ENCODE results near the gene KRT37.

The KRT37 gene

DNA sequence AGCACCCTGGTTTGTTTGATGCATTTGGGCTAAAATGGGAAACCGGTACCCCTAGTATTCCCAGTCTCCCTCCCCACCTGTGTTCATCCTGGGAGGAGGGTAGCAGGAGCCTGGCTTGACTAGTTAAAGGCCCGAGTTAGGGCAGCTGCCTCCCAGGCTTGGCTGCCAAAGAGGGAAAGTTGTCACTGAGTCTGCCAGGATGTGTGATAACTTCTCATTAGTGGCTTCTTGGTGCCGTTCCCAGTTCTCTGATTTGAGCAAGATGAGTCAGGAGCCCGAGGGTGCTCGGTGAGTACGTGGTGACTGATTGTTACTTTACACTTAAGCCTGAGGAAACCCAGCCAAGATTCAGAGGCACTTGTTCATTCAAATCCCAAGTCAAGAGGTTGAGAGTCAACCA is 40.3 kb upstream of the KRT37 start:
- no peaks in the 10 kb centered on the region for H3K4me1 ChIP-seq (ENCODE audit: control insufficient read depth in 2 of 2, insufficient read depth in 1 of 2, low read depth in 1 of 2, low read length in 2 of 2)
- no peaks in the 10 kb centered on the region for H3K79me1 ChIP-seq (ENCODE audit: low read depth, low read length)
- no peaks in the 10 kb centered on the region for H3K36me3 ChIP-seq (replicated peaks in 1 of 2; ENCODE audit: control insufficient read depth in 2 of 2, insufficient read depth in 2 of 2, low read length in 2 of 2)
- H3K4ac ChIP-seq (ENCODE audit: low read length) = no peak overlapping the region
- H4K8ac ChIP-seq (ENCODE audit: low read depth, low read length) = no peak overlapping the region
- DNase-seq (ENCODE audit: low spot score) = no peak
- H3K14ac ChIP-seq (ENCODE audit: low read length) = no peak overlapping the region
- H3K23ac ChIP-seq (ENCODE audit: low read depth, low read length, poor library complexity) = no peak overlapping the region
- H3K9me3 ChIP-seq (replicated peaks in 1 of 2; ENCODE audit: control insufficient read depth in 2 of 2, insufficient read depth in 1 of 2, low read depth in 1 of 2, low read length in 2 of 2) = no peaks in the 10 kb centered on the region
- no peak overlapping the region for H2BK15ac ChIP-seq (ENCODE audit: low read length)
- H3K27me3 ChIP-seq (ENCODE audit: control insufficient read depth in 3 of 3, insufficient read depth in 3 of 3, low read depth in 1 of 3, low read length in 3 of 3) = no peaks in the 10 kb centered on the region
- no peak overlapping the region for H4K91ac ChIP-seq (ENCODE audit: low read depth, low read length, poor library complexity)
- H3K18ac ChIP-seq (ENCODE audit: low read length) = no peak overlapping the region
- H3K9ac ChIP-seq (ENCODE audit: low read depth, low read length, poor library complexity) = no peak overlapping the region
- H2BK120ac ChIP-seq (ENCODE audit: low read depth, low read length) = no peak overlapping the region
- H2BK12ac ChIP-seq (ENCODE audit: low read length) = no peak overlapping the region
- H2AK5ac ChIP-seq (ENCODE audit: low read depth, low read length) = no peak overlapping the region
- H3K27ac ChIP-seq (replicated peaks; ENCODE audit: low read length) = no peak overlapping the region
- H2BK5ac ChIP-seq (ENCODE audit: low read length) = no peak overlapping the region
- H3K4me3 ChIP-seq (ENCODE audit: low read length in 2 of 2) = no peak overlapping the region
- no CpG with 5 or more reads among the region's 6 CpGs for WGBS, 2 donors (ENCODE audit: extremely low coverage in 2 of 2, insufficient read length in 2 of 2, insufficient replicate concordance in 1 of 2)
- H3K4me2 ChIP-seq (ENCODE audit: insufficient read depth, low read length, poor library complexity, severe bottlenecking) = no peak overlapping the region
- H2AFZ ChIP-seq (ENCODE audit: low read length) = no peak overlapping the region

DNA sequence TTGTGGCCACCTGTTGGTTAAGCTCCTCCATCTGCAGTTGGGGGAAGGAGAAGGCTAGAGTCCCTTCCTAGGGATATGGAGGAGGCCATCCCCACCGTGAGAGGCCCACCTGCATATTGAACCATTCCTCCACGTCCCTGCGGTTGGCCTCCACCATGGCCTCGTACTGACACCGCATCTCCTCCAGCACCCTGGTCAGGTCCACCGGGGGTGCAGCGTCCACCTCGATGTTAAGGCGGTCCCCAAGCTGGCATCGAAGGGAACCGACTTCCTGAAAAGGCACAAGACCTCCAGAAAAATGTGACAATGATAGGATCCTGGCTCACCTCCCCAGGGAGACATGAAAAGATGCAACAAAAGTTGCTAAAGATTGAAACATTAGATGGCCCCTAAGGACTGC is 39.8 kb upstream of the KRT37 start:
- H3K4me3 ChIP-seq (ENCODE audit: low read length in 2 of 2) = no peak overlapping the region
- H3K23ac ChIP-seq (ENCODE audit: low read depth, low read length, poor library complexity) = no peak overlapping the region
- H3K4ac ChIP-seq (ENCODE audit: low read length) = no peak overlapping the region
- no peak overlapping the region for H4K8ac ChIP-seq (ENCODE audit: low read depth, low read length)
- H3K4me1 ChIP-seq (ENCODE audit: control insufficient read depth in 2 of 2, insufficient read depth in 1 of 2, low read depth in 1 of 2, low read length in 2 of 2) = no peaks in the 10 kb centered on the region
- H3K18ac ChIP-seq (ENCODE audit: low read length) = no peak overlapping the region
- no peak overlapping the region for H3K4me2 ChIP-seq (ENCODE audit: insufficient read depth, low read length, poor library complexity, severe bottlenecking)
- H2AFZ ChIP-seq (ENCODE audit: low read length) = no peak overlapping the region
- no peak overlapping the region for H2BK12ac ChIP-seq (ENCODE audit: low read length)
- no peaks in the 10 kb centered on the region for H3K36me3 ChIP-seq (replicated peaks in 1 of 2; ENCODE audit: control insufficient read depth in 2 of 2, insufficient read depth in 2 of 2, low read length in 2 of 2)
- peak overlapping the region; percentile 4 for H2BK15ac ChIP-seq (ENCODE audit: low read length)
- no peak overlapping the region for H4K91ac ChIP-seq (ENCODE audit: low read depth, low read length, poor library complexity)
- H3K9ac ChIP-seq (ENCODE audit: low read depth, low read length, poor library complexity) = no peak overlapping the region
- no peak overlapping the region for H2BK5ac ChIP-seq (ENCODE audit: low read length)
- no peak overlapping the region for H3K27ac ChIP-seq (replicated peaks; ENCODE audit: low read length)
- WGBS, 2 donors (ENCODE audit: extremely low coverage in 2 of 2, insufficient read length in 2 of 2, insufficient replicate concordance in 1 of 2) = no CpG with 5 or more reads among the region's 11 CpGs
- no peaks in the 10 kb centered on the region for H3K79me1 ChIP-seq (ENCODE audit: low read depth, low read length)
- peak overlapping the region; percentile 22 for H3K14ac ChIP-seq (ENCODE audit: low read length)
- H3K9me3 ChIP-seq (replicated peaks in 1 of 2; ENCODE audit: control insufficient read depth in 2 of 2, insufficient read depth in 1 of 2, low read depth in 1 of 2, low read length in 2 of 2) = no peaks in the 10 kb centered on the region
- no peak overlapping the region for H2BK120ac ChIP-seq (ENCODE audit: low read depth, low read length)
- H2AK5ac ChIP-seq (ENCODE audit: low read depth, low read length) = no peak overlapping the region
- no peaks in the 10 kb centered on the region for H3K27me3 ChIP-seq (ENCODE audit: control insufficient read depth in 3 of 3, insufficient read depth in 3 of 3, low read depth in 1 of 3, low read length in 3 of 3)
- DNase-seq (ENCODE audit: low spot score) = no peak

- H3K4ac ChIP-seq (ENCODE audit: low read length) = no peak overlapping the region
- no peak overlapping the region for H2BK5ac ChIP-seq (ENCODE audit: low read length)
- no peaks in the 10 kb centered on the region for H3K9me3 ChIP-seq (replicated peaks in 1 of 2; ENCODE audit: control insufficient read depth in 2 of 2, insufficient read depth in 1 of 2, low read depth in 1 of 2, low read length in 2 of 2)
- H2BK15ac ChIP-seq (ENCODE audit: low read length) = peak overlapping the region; percentile 4
- H2AFZ ChIP-seq (ENCODE audit: low read length) = no peak overlapping the region
- no peak overlapping the region for H3K18ac ChIP-seq (ENCODE audit: low read length)
- H3K4me3 ChIP-seq (ENCODE audit: low read length in 2 of 2) = no peak overlapping the region
- DNase-seq (ENCODE audit: low spot score) = no peak
- no peak overlapping the region for H3K23ac ChIP-seq (ENCODE audit: low read depth, low read length, poor library complexity)
- no peak overlapping the region for H3K4me2 ChIP-seq (ENCODE audit: insufficient read depth, low read length, poor library complexity, severe bottlenecking)
- WGBS, 2 donors (ENCODE audit: extremely low coverage in 2 of 2, insufficient read length in 2 of 2, insufficient replicate concordance in 1 of 2) = no CpG with 5 or more reads among the region's 8 CpGs
- no peak overlapping the region for H3K14ac ChIP-seq (ENCODE audit: low read length)
- no peaks in the 10 kb centered on the region for H3K27me3 ChIP-seq (ENCODE audit: control insufficient read depth in 3 of 3, insufficient read depth in 3 of 3, low read depth in 1 of 3, low read length in 3 of 3)
- H2BK12ac ChIP-seq (ENCODE audit: low read length) = no peak overlapping the region
- no peak overlapping the region for H4K8ac ChIP-seq (ENCODE audit: low read depth, low read length)
- H3K9ac ChIP-seq (ENCODE audit: low read depth, low read length, poor library complexity) = no peak overlapping the region
- H2BK120ac ChIP-seq (ENCODE audit: low read depth, low read length) = no peak overlapping the region
- H4K91ac ChIP-seq (ENCODE audit: low read depth, low read length, poor library complexity) = no peak overlapping the region
- no peak overlapping the region for H3K27ac ChIP-seq (replicated peaks; ENCODE audit: low read length)
- no peaks in the 10 kb centered on the region for H3K4me1 ChIP-seq (ENCODE audit: control insufficient read depth in 2 of 2, insufficient read depth in 1 of 2, low read depth in 1 of 2, low read length in 2 of 2)
- no peaks in the 10 kb centered on the region for H3K36me3 ChIP-seq (replicated peaks in 1 of 2; ENCODE audit: control insufficient read depth in 2 of 2, insufficient read depth in 2 of 2, low read length in 2 of 2)
- H2AK5ac ChIP-seq (ENCODE audit: low read depth, low read length) = no peak overlapping the region
- H3K79me1 ChIP-seq (ENCODE audit: low read depth, low read length) = no peaks in the 10 kb centered on the region
These were observed 39.4 kb upstream of the KRT37 start for GRCh38 chr17:41463746-41464145.

DNA sequence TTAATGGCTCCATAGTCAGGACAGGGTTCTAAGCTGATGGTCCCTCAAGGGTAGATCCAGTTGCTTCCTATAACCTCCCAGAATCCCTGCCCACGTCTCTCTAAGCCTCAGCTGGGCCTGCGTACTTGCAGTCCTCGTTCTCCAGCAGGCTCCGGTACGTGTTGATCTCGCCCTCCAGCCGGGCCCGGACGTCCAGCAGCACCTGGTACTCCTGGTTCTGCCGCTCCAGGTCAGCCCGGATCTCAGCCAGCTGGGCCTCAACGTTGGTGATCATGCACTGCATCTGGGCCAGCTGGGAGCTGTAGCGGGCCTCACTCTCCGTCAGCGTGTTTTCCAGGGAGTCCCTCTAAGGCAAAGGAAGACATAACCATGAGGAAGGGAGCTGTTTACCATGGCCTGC is 38.3 kb upstream of the KRT37 start:
- Histone ChIP-seq H4K91ac (ENCODE audit: low read depth, low read length, poor library complexity) (no peak overlapping the region), H3K14ac (ENCODE audit: low read length) (no peak overlapping the region), H3K4ac (ENCODE audit: low read length) (no peak overlapping the region), H3K9ac (ENCODE audit: low read depth, low read length, poor library complexity) (no peak overlapping the region), H3K36me3 (replicated peaks in 1 of 2; ENCODE audit: control insufficient read depth in 2 of 2, insufficient read depth in 2 of 2, low read length in 2 of 2) (no peaks in the 10 kb centered on the region), H2BK12ac (ENCODE audit: low read length) (no peak overlapping the region), H3K18ac (ENCODE audit: low read length) (no peak overlapping the region), H2BK15ac (ENCODE audit: low read length) (no peak overlapping the region), H3K23ac (ENCODE audit: low read depth, low read length, poor library complexity) (no peak overlapping the region), H2AK5ac (ENCODE audit: low read depth, low read length) (no peak overlapping the region), H2AFZ (ENCODE audit: low read length) (no peak overlapping the region), H3K27me3 (ENCODE audit: control insufficient read depth in 3 of 3, insufficient read depth in 3 of 3, low read depth in 1 of 3, low read length in 3 of 3) (no peaks in the 10 kb centered on the region), H2BK5ac (ENCODE audit: low read length) (no peak overlapping the region), H2BK120ac (ENCODE audit: low read depth, low read length) (no peak overlapping the region), H4K8ac (ENCODE audit: low read depth, low read length) (no peak overlapping the region), H3K4me2 (ENCODE audit: insufficient read depth, low read length, poor library complexity, severe bottlenecking) (no peak overlapping the region), H3K4me1 (ENCODE audit: control insufficient read depth in 2 of 2, insufficient read depth in 1 of 2, low read depth in 1 of 2, low read length in 2 of 2) (no peaks in the 10 kb centered on the region), H3K9me3 (replicated peaks in 1 of 2; ENCODE audit: control insufficient read depth in 2 of 2, insufficient read depth in 1 of 2, low read depth in 1 of 2, low read length in 2 of 2) (no peaks in the 10 kb centered on the region), H3K27ac (replicated peaks; ENCODE audit: low read length) (no peak overlapping the region), H3K4me3 (ENCODE audit: low read length in 2 of 2) (no peak overlapping the region), H3K79me1 (ENCODE audit: low read depth, low read length) (no peaks in the 10 kb centered on the region)
- no peak for DNase-seq (ENCODE audit: low spot score)
- WGBS, 2 donors (ENCODE audit: extremely low coverage in 2 of 2, insufficient read length in 2 of 2, insufficient replicate concordance in 1 of 2) = no CpG with 5 or more reads among the region's 15 CpGs
